Dermis blood vessel endothelial cell (primary cell): ENCODE measurements around the gene ATF7. TPM values are rescaled to one million over a fixed set of nuclear protein-coding genes. Genes with fewer than 3 reads are reported as not detected.

ENCODE experiments used
- DNase-seq: peaks from one replicate; pipeline ENCODE4 v3.0.0; 2010
- total RNA-seq: library from RNA; depleted of rRNA; stranded (reverse); fragments of >200 nt; gene quantifications from 2 replicates; pipeline ENCODE4 v1.2.3, GENCODE V29; 2014

Gene ATF7
- total RNA-seq, 1 donor from 2014 or later: 12.9 TPM

DNA sequence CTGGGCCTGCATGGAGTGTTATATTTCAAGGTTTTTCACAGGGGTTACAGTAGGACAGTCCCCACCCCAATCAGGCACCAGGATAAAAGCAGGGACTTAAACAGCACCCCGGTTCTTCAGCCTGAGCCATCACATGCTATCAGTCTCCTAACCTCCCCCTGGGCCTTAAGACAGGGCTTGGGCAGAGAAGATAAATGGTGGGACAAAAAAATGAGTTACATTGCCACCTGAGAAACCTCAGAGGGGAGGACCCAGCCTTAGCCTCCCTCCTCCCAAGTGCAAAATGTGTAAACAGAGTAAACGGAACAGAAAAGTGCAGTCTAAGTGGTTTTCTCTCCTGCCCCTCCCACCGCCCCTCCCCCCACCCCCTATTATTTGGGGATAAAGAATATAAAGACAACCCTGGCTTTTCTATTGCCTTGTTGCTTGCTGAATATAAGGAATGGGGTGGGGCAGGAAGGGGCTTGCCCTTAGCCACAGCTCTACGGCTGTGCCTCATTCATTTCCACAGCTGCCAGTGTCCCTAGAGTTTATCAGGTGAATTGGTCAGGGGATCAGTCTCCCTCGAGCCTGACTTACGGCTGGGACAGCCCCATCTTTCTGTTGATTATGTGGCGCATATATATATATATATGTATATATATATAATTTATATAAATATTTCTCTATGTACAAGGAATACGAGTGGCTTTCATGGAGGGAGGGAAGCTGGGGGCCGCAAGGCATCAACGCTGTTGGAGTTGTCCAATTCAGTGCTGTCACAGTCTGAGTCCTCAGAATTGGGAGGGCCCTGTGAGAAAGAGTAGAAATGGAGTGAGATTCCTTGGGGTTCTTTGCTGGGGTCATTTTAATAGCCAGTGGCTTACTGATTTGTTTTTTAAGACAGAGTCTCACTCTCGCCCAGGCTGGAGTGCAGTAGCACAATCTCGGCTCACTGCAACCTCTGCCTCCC, 145.4 kb downstream of the ATF7 start:
- DNase-seq: no peak

DNA sequence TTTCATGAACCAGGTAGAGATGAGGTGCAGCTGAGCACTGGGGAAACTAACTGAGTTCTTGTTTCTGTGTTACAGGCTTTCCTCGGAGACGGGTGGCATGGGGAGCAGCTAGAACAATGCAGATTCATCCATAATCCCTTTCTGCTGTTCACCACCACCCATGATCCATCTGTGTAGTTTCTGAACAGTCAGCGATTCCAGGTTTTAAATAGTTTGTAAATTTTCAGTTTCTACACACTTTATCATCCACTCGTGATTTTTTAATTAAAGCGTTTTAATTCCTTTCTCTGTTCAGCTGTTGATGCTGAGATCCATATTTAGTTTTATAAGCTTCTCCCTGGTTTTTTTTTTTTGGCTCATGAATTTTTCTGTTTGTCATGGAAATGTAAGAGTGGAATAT, 146.9 kb downstream of the ATF7 start:
- DNase-seq: no peak

DNA sequence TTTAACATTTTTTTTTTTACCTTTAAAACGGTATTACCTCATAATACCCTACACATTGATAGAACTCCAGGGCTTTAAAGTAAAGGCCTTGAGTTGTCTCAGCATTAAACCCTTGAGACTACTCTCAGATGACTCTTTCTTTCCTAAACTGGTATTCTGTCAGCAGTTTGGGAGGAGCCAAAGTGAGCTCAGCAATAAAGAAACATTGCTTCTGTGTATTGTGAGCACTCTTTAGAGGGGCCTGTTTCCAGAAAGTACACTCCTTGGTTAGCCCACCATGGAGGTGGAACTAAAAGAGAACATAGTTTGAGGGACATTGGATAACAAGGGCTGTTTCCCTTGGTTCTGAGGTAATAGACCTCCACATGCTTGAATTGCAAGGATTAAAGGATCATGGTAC, 147.3 kb downstream of the ATF7 start:
- DNase-seq: no peak

DNA sequence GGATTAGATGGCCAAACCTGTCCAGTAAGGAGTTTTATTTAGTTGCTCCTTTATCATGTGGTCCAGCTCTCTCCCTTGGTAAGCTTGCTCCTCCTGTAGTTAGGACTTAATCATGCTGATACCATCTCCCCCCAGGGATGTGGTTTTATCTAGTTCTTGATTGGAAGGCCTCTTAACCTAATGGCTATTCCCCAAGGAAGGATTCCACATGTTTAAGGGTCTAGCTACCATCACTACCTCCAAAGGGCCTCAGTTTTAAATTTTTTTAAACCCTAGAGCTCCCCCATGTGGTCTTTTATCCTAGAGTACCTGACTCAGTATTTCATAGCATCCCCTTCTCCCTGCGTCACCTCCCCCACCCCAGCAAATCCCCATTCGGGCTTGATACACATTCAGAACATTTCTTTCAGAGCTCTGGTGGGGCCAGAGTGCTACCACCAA, 149.4 kb downstream of the ATF7 start:
- peak; percentile 48 for DNase-seq

DNA sequence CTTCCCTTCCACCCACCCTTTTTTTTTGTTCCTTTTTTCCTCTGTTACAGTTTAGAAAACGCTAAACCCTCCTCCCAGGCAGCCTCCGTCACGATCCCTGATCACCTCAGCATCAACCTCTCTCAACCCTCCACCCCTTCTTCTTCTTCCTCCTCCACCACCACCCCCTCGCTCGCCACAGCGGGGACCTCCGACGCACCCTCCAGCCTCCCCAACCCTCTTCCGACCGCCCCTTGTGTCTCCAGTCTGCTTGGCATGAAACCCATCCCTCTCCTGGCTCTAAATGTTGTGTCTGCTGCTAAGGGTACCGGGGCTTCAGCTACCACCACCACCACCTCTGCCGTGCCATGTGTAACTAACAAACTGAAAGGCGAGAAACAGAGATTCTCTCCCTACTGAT, 151.4 kb downstream of the ATF7 start:
- no peak for DNase-seq

DNA sequence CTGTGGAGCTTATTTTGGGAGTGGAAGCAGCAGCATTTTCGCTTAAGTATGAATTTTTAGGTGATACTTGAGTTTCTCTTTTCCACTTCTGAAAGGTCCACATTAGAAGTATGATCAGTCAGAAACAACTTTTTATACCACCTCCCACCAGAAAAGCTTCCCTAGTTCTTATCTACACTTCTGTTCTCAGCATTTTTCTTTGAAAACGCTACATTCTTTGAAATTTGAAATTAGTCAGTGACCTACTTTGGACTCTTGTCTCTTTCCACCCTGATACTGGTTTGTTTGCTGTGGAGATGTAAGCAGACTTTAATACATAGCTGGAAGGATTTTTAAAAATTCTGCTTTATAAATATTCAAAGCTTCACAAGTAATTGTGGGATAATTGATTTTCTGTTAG, 152.1 kb downstream of the ATF7 start:
- no peak for DNase-seq

DNA sequence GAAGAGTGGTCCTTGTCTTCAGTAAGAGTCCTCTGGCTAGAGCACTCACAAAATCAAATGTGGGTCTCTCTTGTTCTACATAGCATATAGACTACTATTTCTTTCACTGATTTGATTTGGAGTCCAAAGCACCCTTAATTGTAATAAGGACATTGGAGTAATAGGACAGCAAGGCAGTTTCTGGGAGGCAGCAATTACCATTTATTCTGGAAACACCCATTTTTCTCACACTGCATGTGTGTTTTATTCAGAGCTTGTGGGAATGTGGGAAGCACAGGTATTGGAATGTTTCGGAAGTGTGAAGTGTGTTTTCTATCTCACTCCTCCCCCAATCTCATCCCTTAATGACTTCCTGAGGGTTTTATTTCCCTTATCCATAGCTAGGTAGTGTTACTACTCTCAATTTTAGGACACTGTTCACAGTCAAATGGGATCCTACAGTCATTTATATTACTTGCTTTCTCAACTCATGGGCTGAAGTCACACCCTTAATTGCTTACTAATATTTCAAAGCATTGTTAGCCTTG, 154.1 kb downstream of the ATF7 start:
- DNase-seq: no peak

DNA sequence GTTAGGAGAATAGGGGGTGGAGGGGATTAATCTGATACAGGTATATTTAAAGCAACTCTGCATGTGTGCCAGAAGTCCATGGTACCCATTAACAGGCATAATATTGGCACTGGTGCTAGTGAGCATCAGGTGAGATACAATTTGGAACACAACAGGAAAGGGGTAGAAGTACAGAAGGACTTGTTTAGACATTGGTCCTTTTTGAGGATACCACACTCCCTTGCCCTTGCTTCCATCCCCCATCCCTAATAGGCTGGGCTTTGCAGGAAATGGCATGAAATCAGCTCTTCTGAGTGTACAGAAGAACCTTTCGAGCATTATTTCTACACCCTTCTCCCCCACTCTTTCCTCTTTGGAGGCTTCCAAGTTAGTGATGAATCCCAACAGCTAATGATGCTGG, 157.9 kb downstream of the ATF7 start:
- DNase-seq: no peak

DNA sequence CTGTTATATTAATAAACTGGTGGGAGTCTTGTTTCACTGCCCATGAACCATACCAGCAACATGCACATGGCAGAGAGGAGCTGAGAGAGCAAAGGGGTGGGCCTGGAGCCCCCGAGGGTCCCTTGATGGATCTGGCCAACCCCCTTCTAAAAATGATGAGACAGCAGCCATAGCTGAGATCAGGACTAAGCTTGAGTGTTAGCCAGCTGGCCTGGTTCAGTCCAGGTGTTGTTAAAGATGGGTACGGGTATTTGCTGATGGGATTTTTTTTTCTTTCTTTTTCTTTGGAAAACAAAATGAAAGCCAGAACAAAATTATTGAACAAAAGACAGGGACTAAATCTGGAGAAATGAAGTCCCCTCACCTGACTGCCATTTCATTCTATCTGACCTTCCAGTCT, 158.3 kb downstream of the ATF7 start:
- DNase-seq: no peak

DNA sequence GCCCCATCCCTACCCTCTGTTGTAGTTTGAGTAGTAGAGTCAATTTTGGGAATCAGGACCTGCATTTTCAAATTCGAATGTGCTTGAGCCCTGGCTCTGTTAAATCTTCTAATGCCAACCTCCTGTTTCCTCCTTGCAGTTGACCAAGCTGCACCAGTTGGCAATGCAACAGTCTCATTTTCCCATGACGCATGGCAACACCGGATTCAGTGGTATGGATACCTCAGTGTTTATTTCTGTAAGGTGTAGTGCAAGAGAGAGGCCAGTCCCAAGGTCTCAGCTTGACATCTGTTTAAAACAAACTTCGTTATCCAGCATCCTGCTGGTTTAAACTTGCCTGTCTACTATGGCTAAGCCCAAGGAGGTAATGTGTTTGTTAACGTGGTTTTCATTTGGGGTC, 159.1 kb downstream of the ATF7 start:
- no peak for DNase-seq

DNA sequence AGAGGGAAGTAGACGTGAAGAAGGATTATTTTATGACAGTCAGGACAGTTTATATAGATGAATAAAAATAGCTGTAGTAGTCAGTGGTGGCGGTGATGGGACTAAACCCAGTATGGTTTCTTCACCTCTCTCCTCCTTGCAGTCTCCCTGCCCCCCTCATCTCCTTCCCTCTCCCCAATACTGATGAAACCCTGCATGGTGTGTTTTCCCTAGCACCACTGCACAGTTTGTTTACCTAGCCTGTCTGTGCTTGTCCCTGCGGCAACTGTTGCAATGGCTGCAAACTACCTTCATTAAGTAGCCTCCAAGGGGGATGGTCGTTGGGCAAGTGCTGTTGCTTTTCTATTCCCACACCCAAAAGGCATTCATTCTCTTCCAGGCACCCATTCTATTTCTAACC, 159.5 kb downstream of the ATF7 start:
- no peak for DNase-seq

DNA sequence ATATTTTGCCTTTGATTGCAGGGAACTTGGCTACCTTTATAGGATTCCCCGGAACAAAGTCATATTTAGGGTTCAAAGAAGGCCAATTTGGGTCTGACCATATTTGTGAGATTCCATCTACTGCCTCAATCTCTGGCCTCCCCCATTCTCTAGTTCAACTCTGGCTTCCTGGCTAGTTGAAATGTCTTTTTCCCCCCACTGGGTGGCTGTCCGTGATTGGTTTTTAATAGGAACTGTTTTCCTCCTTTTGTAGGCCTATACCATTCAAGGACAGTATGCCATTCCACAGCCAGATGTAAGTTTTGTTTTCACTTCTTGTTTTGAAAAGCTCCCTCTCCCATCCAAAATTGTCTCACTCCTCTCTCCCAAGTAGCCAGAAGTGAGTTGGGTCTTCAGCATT, 160.5 kb downstream of the ATF7 start:
- no peak for DNase-seq

DNA sequence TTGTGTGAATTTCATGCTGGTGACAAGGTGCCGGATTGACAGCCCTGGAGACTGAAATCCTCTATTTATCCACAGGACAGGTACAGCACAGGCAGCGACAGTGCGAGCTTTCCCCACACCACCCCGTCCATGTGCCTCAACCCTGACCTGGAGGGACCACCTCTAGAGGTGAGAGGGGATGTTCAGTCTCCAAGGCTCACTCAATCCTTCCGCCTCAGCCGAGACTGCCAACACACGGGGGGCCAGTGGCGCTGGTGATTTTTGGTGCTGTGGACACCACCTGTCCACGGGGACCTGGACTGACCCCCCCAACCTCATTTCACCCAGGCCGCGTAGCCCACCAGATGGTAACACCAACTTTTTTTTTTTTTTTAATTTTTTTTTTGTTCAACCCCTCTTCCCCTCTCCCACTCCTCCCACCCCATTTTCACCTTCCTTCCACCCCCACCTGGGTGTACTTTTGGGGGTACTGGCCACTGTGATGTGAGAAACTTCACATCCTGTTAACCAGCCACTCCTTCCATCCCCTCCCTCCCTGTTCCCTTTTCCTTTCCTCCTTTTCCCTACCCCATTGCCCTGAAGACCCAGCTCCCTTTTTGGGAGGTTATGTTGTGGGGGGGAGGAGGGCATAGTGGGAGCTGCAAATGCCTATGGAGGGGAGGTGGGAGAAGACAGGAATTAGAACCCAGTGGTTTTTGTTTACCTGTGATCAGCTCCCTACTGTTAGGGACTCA, 161.3 kb downstream of the ATF7 start:
- no peak for DNase-seq

DNA sequence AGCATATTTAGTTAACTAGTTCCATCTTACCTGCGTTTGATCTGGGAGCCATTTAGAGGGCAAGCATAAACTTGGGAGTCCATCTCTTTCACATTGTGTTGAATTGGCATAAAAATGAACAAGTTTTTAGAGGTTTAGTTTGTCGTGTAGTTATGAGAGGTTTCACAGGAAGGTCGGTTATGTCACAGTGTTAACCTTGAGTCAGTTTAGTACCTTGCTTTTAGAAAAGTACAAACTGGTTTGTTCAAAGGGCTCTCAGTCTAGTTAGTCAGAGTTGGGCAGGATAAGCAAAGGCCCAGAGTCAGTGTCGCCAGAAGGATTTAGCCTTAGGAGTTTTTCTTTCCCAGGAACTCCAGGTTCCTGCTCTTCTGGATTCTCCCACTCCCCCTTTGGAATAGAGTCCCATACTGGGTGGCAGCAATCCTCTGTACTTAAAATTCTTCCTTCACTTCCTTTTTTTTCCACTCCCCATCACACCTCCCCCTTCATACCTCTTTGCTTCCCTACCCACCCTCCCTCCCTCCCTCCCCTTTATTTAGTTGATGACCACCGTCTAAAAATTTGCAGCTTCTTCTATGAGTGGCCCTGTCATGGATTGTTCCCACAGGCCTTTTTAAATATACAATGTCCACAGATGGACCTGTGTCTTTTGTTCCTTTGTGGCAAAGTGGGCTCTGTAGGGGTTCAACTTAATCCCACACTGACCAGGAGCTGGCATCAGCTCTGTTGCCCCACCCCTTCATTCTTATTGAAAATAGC, 162.2 kb downstream of the ATF7 start:
- DNase-seq: no peak

DNA sequence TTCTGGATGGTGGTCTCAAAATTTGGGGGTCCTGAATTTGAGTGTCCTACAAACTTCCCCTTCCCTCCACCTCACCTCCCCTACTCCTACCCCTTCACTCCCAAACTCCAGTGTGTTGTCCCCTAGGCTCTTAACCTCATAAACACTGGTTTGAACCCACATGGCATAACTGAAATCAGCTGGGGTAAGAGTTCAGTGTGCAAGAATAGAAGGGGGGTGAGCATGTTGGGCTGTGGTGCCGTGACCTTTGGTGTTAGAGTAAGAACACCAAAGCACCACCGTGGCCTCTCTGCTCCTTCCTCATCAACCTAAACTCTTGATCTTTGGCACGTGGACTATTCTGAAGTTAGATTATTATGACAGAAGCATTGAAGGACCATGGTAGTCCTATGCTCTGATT, 163.2 kb downstream of the ATF7 start:
- no peak for DNase-seq

DNA sequence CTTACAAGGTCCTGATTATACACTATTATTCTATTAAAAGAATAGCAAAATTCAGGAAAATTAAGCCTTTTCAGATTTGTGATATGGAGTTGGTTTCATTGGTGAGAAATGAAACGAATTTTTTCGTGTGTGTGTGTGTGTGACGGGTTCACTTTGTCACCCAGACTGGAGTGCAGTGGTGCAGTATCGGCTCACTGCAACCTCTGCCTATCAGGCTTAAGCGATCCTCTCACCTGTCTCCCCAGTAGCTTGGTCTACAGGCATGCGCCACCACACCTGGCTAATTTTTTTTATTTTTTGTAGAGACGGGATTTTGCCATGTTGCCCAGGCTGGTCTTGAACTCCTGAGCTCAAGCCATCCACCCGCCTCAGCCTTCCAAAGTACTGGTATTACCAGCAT, 164.6 kb downstream of the ATF7 start:
- DNase-seq: no peak

DNA sequence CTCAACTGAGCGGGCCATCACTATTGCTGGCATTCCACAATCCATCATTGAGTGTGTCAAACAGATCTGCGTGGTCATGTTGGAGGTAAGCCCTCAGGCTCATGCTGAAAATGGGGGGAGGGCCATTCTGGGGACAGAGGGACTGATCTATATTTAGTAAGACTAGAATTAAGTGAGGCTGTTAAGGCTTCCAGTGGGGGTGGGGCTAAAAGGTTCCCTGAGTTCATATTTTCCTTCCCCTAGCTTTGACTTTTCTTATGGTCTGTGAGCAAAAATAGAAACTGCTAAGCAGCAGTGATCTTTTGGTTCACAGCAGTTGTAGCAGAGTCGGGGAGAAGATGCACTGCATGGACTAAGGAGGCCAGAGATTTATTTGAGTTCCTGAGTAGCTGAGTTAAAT, 165.1 kb downstream of the ATF7 start:
- no peak for DNase-seq

DNA sequence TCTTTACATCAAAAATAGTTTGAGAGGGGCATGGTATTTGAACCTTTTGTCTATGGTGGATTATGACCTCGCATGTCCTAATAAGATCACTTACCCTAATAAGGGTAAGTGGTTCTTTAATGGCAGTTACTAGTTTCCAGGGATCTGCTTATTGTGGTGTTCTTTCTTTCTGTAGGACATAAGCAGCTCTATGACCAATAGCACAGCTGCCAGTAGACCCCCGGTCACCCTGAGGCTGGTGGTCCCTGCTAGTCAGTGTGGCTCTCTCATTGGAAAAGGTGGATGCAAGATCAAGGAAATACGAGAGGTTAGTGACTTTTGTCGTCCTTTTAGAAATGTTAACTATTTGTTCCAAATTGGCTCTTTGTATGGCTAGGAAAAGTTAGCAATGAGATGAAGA, 167.1 kb downstream of the ATF7 start:
- no peak for DNase-seq

Other genes starting within 250 kb of the ATF7 start
- gene SP1, start 246.2 kb downstream of the ATF7 start, total RNA-seq: 32.7 and 47.1 TPM in 2 replicates
- not detected in 2 replicates for gene AMHR2, start 202.5 kb downstream of the ATF7 start, total RNA-seq
- 12.6 and 18.0 TPM in 2 replicates for gene PRR13, start 184.6 kb downstream of the ATF7 start, total RNA-seq
- gene PCBP2, start 174.3 kb downstream of the ATF7 start, total RNA-seq: 417 and 525 TPM in 2 replicates
- 13.6 and 19.1 TPM in 2 replicates for gene MAP3K12, start 126.9 kb downstream of the ATF7 start, total RNA-seq
- 38.8 and 48.3 TPM in 2 replicates for gene TARBP2, start 125.1 kb downstream of the ATF7 start, total RNA-seq
- gene NPFF, start 118.9 kb downstream of the ATF7 start, total RNA-seq: not detected in 2 replicates
- 130 and 195 TPM in 2 replicates for gene ATP5MC2, start 49.7 kb upstream of the ATF7 start, total RNA-seq
- 87.6 and 98.4 TPM in 2 replicates for gene CALCOCO1, start 101.1 kb upstream of the ATF7 start, total RNA-seq
- gene CISTR, start 125.6 kb upstream of the ATF7 start, total RNA-seq: not detected in 2 replicates